ENCODE measurements around the gene PAIP2B.

Gene PAIP2B

GRCh38 chr2:71226965-71227560 lies at the start of gene PAIP2B (continued):
- TF ChIP-seq ZFHX2 (tag by site-specific recombination; conservative IDR thresholded peaks at IDR 0.05) (peak; percentile 44), ZNF248 (tag by site-specific recombination; IDR thresholded peaks at IDR 0.05) (no peak), RBAK (tag by site-specific recombination; IDR thresholded peaks at IDR 0.05) (no peak), ZBTB8A (tag by site-specific recombination; IDR thresholded peaks at IDR 0.05) (0 out of 2 replicates have a peak, but pooled peaks have one; percentile 57)

GRCh38 chr2:71275939-71276310 lies 49.0 kb upstream of the PAIP2B start:
- no peaks in the 10 kb centered on the region for H3K9me3 ChIP-seq (ENCODE audit: control insufficient read depth, insufficient read depth, low read depth, low read length)
- no peaks in the 10 kb centered on the region for H3K36me3 ChIP-seq (ENCODE audit: control insufficient read depth in 2 of 2, insufficient read depth in 1 of 2, low read length in 2 of 2)
- H3K4me3 ChIP-seq (ENCODE audit: low read depth, low read length) = peak overlapping the region; percentile 72
- ChIA-PET POLR2A (interaction anchor here (1.0 to 2.8 kb wide), 6 partner anchors 12 to 235 kb away, joined by 3 to 25 read pairs (median 4); partner anchors contain the start of genes PAIP2B and ZNF638), CTCF (interaction anchor here (1.7 to 2.8 kb wide), 2 partner anchors 17 to 23 kb away, joined by 4 to 21 read pairs; no protein-coding TSS in a partner anchor)
- peaks cover 9% of the 10 kb centered on the region for H3K4me1 ChIP-seq (ENCODE audit: control insufficient read depth, insufficient read depth, low read length)
- TF ChIP-seq EGR2 (tag by site-specific recombination; IDR thresholded peaks at IDR 0.05; ENCODE audit: low read depth) (no peak), PRDM10 (tag by site-specific recombination; IDR thresholded peaks at IDR 0.05) (peak; percentile 64)
- H3K27ac ChIP-seq (ENCODE audit: extremely low read depth, low read depth, low read length) = no peak overlapping the region

- TF ChIP-seq ZNF211 (tag by site-specific recombination; IDR thresholded peaks at IDR 0.05; ENCODE audit: low read depth) (no peak), ZNF707 (tag by site-specific recombination; IDR thresholded peaks at IDR 0.05) (no peak), ZNF223 (tag by site-specific recombination; IDR thresholded peaks at IDR 0.05) (no peak), ZNF362 (tag by site-specific recombination; IDR thresholded peaks at IDR 0.05) (no peak), ZSCAN30 (tag by site-specific recombination; IDR thresholded peaks at IDR 0.05) (no peak), HIC1 (tag by site-specific recombination; IDR thresholded peaks at IDR 0.05) (no peak), ZNF354C (tag by site-specific recombination; IDR thresholded peaks at IDR 0.05; ENCODE audit: borderline replicate concordance, low read depth) (no peak), TRIM28 (IDR thresholded peaks at IDR 0.05; ENCODE audit: borderline replicate concordance, low read length) (no peak), ZNF121 (tag by site-specific recombination; IDR thresholded peaks at IDR 0.05) (no peak), ZNF148 (tag by site-specific recombination; IDR thresholded peaks at IDR 0.05; ENCODE audit: borderline replicate concordance) (no peak), KLF7 (tag by site-specific recombination; IDR thresholded peaks at IDR 0.05; ENCODE audit: borderline replicate concordance) (no peak), ZSCAN5A (tag by site-specific recombination; IDR thresholded peaks at IDR 0.05) (no peak), ZNF398 (tag by site-specific recombination; IDR thresholded peaks at IDR 0.05) (no peak)
- H3K4me1 ChIP-seq (ENCODE audit: control insufficient read depth, insufficient read depth, low read length) = no peaks in the 10 kb centered on the region
- no peaks in the 10 kb centered on the region for H3K36me3 ChIP-seq (ENCODE audit: control insufficient read depth in 2 of 2, insufficient read depth in 1 of 2, low read length in 2 of 2)
- H3K27ac ChIP-seq (ENCODE audit: extremely low read depth, low read depth, low read length) = no peak overlapping the region
- H3K9me3 ChIP-seq (ENCODE audit: control insufficient read depth, insufficient read depth, low read depth, low read length) = no peaks in the 10 kb centered on the region
- ChIA-PET POLR2A (no interaction called here), CTCF (no interaction called here)
- no peak overlapping the region for H3K4me3 ChIP-seq (ENCODE audit: low read depth, low read length)
Observed at GRCh38 chr2:71269511-71270090, 42.7 kb upstream of the PAIP2B start.

Data from HEK293 (cell line).